ENCODE data around the gene DGKH.

DNA sequence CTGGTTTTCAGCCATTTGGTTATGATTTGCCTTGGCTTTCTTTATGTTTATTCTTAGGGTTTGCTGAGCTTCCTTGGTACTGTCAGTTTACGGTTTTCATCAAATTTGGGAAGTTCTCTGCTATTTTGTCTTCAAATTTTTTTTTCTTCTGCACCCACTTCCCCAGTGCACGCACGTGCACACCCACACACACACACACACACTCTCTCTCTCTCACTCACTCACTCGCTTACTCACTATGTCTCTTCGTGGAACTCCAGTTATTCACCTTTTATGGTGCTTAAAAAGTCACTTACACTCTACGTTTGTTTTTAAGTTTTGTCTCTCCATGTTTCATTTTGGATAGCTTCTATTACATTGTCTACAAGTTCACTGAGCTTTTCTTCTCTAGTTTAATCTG lies 230.6 kb downstream of the DGKH start:
- no peak for TF ChIP-seq ZNF274 (IDR thresholded peaks at IDR 0.05; ENCODE audit: low read depth, low read length)
- no peak for TF ChIP-seq ZBTB33 (IDR thresholded peaks at IDR 0.05; ENCODE audit: extremely low read depth, insufficient replicate concordance, low read length)
- TF ChIP-seq, protein P1, sequence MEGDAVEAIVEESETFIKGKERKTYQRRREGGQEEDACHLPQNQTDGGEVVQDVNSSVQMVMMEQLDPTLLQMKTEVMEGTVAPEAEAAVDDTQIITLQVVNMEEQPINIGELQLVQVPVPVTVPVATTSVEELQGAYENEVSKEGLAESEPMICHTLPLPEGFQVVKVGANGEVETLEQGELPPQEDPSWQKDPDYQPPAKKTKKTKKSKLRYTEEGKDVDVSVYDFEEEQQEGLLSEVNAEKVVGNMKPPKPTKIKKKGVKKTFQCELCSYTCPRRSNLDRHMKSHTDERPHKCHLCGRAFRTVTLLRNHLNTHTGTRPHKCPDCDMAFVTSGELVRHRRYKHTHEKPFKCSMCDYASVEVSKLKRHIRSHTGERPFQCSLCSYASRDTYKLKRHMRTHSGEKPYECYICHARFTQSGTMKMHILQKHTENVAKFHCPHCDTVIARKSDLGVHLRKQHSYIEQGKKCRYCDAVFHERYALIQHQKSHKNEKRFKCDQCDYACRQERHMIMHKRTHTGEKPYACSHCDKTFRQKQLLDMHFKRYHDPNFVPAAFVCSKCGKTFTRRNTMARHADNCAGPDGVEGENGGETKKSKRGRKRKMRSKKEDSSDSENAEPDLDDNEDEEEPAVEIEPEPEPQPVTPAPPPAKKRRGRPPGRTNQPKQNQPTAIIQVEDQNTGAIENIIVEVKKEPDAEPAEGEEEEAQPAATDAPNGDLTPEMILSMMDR (IDR thresholded peaks at IDR 0.05 in 2 of 3, conservative IDR thresholded peaks at IDR 0.05 in 1 of 3; ENCODE audit: borderline replicate concordance in 1 of 3, insufficient read depth in 1 of 3, low read depth in 2 of 3, low read length in 2 of 3), result no peak

All from HCT116 (cell line).